Mononuclear cell (primary cell): ENCODE data around the gene FGD6. TPM values are rescaled to one million over a fixed set of nuclear protein-coding genes. Genes with fewer than 3 reads are reported as not detected.

Experiments used
- H3K27me3 ChIP-seq: 2 replicates; pipeline ENCODE4 v1.6.0; 2011; ENCODE audit warnings: low read length, control low read depth; ENCODE audit not compliant: insufficient read depth
- H3K4me1 ChIP-seq: 2 replicates; pipeline ENCODE4 v1.5.1; 2011; ENCODE audit warnings: mild to moderate bottlenecking, low read length, control low read depth; ENCODE audit not compliant: insufficient read depth
- H3K4me3 ChIP-seq: 2 replicates; pipeline ENCODE4 v1.5.1; 2011; ENCODE audit warnings: mild to moderate bottlenecking, low read length, moderate library complexity
- H3K9me3 ChIP-seq: 2 replicates; pipeline ENCODE4 v1.5.1; 2011; ENCODE audit warnings: low read depth, mild to moderate bottlenecking, control low read depth, low read length
- total RNA-seq: library from RNA; depleted of rRNA; stranded (reverse); fragments of >200 nt; gene quantifications from one replicate; pipeline ENCODE4 v1.2.3, GENCODE V29; 2012

FGD6 gene
- total RNA-seq, 1 donor = 5.2 TPM

- no peak overlapping the region for H3K4me3 ChIP-seq
- peaks cover 12% of the 10 kb centered on the region for H3K4me1 ChIP-seq
- H3K9me3 ChIP-seq = no peaks in the 10 kb centered on the region
- H3K27me3 ChIP-seq = no peaks in the 10 kb centered on the region
Observed at GRCh38 chr12:95187865-95188415, 29.3 kb downstream of the FGD6 start.

- no peaks in the 10 kb centered on the region for H3K9me3 ChIP-seq
- no peak overlapping the region for H3K4me3 ChIP-seq
- H3K4me1 ChIP-seq = peaks cover 12% of the 10 kb centered on the region
- no peaks in the 10 kb centered on the region for H3K27me3 ChIP-seq
Observed at GRCh38 chr12:95185854-95186253, 31.4 kb downstream of the FGD6 start.

GRCh38 chr12:95185072-95185471, 32.2 kb downstream of the FGD6 start:
- Histone ChIP-seq H3K9me3 (no peaks in the 10 kb centered on the region), H3K4me1 (peaks cover 12% of the 10 kb centered on the region), H3K27me3 (no peaks in the 10 kb centered on the region), H3K4me3 (no peak overlapping the region)

GRCh38 chr12:95184121-95184520, 33.1 kb downstream of the FGD6 start:
- no peaks in the 10 kb centered on the region for H3K9me3 ChIP-seq
- no peaks in the 10 kb centered on the region for H3K27me3 ChIP-seq
- peaks cover 12% of the 10 kb centered on the region for H3K4me1 ChIP-seq
- H3K4me3 ChIP-seq = no peak overlapping the region

GRCh38 chr12:95182868-95183415, 34.3 kb downstream of the FGD6 start:
- peaks cover 12% of the 10 kb centered on the region for H3K4me1 ChIP-seq

GRCh38 chr12:95181103-95181502, 36.2 kb downstream of the FGD6 start:
- no peaks in the 10 kb centered on the region for H3K9me3 ChIP-seq

More at GRCh38 chr12:95182868-95183415, 34.3 kb downstream of the FGD6 start:
- H3K4me3 ChIP-seq = no peak overlapping the region
- no peaks in the 10 kb centered on the region for H3K27me3 ChIP-seq
- no peaks in the 10 kb centered on the region for H3K9me3 ChIP-seq

GRCh38 chr12:95179011-95179410, 38.3 kb downstream of the FGD6 start:
- H3K27me3 ChIP-seq = no peaks in the 10 kb centered on the region
- H3K9me3 ChIP-seq = no peaks in the 10 kb centered on the region
- no peak overlapping the region for H3K4me3 ChIP-seq
- peaks cover under 1% of the 10 kb centered on the region for H3K4me1 ChIP-seq

More at GRCh38 chr12:95181103-95181502, 36.2 kb downstream of the FGD6 start:
- Histone ChIP-seq H3K27me3 (no peaks in the 10 kb centered on the region), H3K4me3 (no peak overlapping the region), H3K4me1 (peaks cover 12% of the 10 kb centered on the region)

- no peak overlapping the region for H3K4me3 ChIP-seq
- no peaks in the 10 kb centered on the region for H3K9me3 ChIP-seq
- H3K4me1 ChIP-seq = no peaks in the 10 kb centered on the region
- no peaks in the 10 kb centered on the region for H3K27me3 ChIP-seq
Observed at GRCh38 chr12:95178136-95178535, 39.1 kb downstream of the FGD6 start.

- H3K9me3 ChIP-seq = no peaks in the 10 kb centered on the region
- no peaks in the 10 kb centered on the region for H3K27me3 ChIP-seq
- no peak overlapping the region for H3K4me3 ChIP-seq
- no peaks in the 10 kb centered on the region for H3K4me1 ChIP-seq
Observed at GRCh38 chr12:95177201-95177768, 40.0 kb downstream of the FGD6 start.

- no peak overlapping the region for H3K4me3 ChIP-seq
- H3K4me1 ChIP-seq = no peaks in the 10 kb centered on the region
- H3K9me3 ChIP-seq = no peaks in the 10 kb centered on the region
- no peaks in the 10 kb centered on the region for H3K27me3 ChIP-seq
Observed at GRCh38 chr12:95173392-95174251, 43.6 kb downstream of the FGD6 start.

GRCh38 chr12:95169368-95169767, 47.9 kb downstream of the FGD6 start:
- Histone ChIP-seq H3K9me3 (no peaks in the 10 kb centered on the region), H3K4me1 (no peaks in the 10 kb centered on the region), H3K27me3 (no peaks in the 10 kb centered on the region), H3K4me3 (no peak overlapping the region)

GRCh38 chr12:95168746-95169145, 48.5 kb downstream of the FGD6 start:
- H3K9me3 ChIP-seq = no peaks in the 10 kb centered on the region
- H3K4me1 ChIP-seq = no peaks in the 10 kb centered on the region
- no peak overlapping the region for H3K4me3 ChIP-seq
- H3K27me3 ChIP-seq = no peaks in the 10 kb centered on the region

- H3K4me3 ChIP-seq = no peak overlapping the region
- H3K4me1 ChIP-seq = no peaks in the 10 kb centered on the region
- H3K27me3 ChIP-seq = no peaks in the 10 kb centered on the region
- no peaks in the 10 kb centered on the region for H3K9me3 ChIP-seq
Observed at GRCh38 chr12:95164656-95165055, 52.6 kb downstream of the FGD6 start.

GRCh38 chr12:95158919-95159318, 58.3 kb downstream of the FGD6 start:
- Histone ChIP-seq H3K4me1 (no peaks in the 10 kb centered on the region), H3K27me3 (no peaks in the 10 kb centered on the region), H3K9me3 (no peaks in the 10 kb centered on the region), H3K4me3 (no peak overlapping the region)

GRCh38 chr12:95151821-95152220, 65.4 kb downstream of the FGD6 start:
- Histone ChIP-seq H3K4me1 (no peaks in the 10 kb centered on the region), H3K27me3 (no peaks in the 10 kb centered on the region), H3K9me3 (no peaks in the 10 kb centered on the region), H3K4me3 (no peak overlapping the region)
